ENCODE measurements around the gene PPME1.

DNA sequence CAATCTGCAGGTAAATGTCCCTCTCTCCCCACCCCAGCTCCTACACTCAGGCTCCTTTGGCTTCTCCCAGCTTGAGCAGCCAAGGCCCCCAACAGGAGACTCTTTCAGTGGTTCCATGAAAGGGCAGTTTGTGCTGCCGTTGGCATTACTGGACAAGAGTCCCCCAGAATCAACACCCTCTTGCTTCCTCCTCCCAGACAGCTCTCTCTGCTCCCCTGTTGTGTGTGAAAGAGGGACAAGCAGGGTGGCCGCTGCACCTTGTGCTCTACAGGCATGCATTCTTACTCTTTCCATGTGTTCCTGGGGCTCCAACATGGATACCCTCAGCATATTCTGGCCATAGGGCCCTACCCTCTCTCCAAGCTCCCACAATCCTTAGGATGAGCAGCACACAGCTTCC, 91.6 kb downstream of the PPME1 start:
- TF ChIP-seq, protein P1, sequence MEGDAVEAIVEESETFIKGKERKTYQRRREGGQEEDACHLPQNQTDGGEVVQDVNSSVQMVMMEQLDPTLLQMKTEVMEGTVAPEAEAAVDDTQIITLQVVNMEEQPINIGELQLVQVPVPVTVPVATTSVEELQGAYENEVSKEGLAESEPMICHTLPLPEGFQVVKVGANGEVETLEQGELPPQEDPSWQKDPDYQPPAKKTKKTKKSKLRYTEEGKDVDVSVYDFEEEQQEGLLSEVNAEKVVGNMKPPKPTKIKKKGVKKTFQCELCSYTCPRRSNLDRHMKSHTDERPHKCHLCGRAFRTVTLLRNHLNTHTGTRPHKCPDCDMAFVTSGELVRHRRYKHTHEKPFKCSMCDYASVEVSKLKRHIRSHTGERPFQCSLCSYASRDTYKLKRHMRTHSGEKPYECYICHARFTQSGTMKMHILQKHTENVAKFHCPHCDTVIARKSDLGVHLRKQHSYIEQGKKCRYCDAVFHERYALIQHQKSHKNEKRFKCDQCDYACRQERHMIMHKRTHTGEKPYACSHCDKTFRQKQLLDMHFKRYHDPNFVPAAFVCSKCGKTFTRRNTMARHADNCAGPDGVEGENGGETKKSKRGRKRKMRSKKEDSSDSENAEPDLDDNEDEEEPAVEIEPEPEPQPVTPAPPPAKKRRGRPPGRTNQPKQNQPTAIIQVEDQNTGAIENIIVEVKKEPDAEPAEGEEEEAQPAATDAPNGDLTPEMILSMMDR (conservative IDR thresholded peaks at IDR 0.05; ENCODE audit: low read depth, low read length) = no peak
- no peak for TF ChIP-seq EZH2 (IDR thresholded peaks at IDR 0.05; ENCODE audit: borderline replicate concordance, low read depth, low read length, poor library complexity, severe bottlenecking)

Data from A673 (cell line).